Activated CD8-positive, alpha-beta memory T cell treated with anti-CD3 and anti-CD28 coated beads, Interleukin-2, amount 50 U/mL, for 24 hours (primary cell): ENCODE measurements around the gene NECTIN1.
"Not testable (repeated sequence)": the region's sequence is repeated elsewhere in the genome, so short reads cannot be mapped to it uniquely, and the experiment has no call there.

Source experiments
- DNase-seq: peaks from one replicate; pipeline ENCODE4 v3.0.0-alpha.2; 2020; ENCODE audit errors: extremely low read depth

NECTIN1 gene

DNA sequence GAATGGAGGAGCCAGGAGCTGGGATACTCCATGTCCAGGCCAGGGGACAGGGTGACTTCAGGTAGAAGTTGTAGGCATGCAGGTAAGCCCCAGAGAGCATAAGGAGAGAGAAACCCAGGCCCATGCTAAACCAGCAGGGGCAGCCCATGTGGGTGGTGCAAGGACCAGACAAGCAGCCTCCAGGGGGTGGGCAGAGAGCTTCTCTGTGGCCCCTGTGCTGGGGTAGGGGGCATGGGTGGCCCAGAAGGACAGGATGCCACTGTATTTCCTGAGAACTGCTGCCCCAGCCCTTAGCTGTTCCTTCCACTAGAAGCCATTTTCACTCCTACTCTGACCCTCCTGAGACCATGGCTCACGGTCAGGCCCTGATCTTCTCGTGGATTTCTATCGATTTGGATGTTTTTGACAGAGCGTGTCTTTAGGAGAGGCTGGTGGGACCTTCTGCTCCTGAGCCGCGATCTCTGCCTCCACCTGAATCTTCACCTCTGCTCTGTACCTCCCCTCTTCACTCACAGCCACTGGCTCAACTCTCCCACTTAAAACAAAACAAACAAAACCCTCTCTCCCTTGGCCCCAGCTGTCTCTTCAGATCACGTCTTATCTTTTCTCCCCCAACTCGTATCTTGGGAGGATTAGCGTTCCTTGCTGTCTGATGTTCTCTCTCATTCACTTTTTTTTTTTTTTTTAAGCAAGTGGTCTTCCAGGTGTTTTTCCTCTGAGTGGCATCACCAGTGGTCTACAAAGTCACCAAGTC, 112.2 kb downstream of the NECTIN1 start:
- no peak for DNase-seq

DNA sequence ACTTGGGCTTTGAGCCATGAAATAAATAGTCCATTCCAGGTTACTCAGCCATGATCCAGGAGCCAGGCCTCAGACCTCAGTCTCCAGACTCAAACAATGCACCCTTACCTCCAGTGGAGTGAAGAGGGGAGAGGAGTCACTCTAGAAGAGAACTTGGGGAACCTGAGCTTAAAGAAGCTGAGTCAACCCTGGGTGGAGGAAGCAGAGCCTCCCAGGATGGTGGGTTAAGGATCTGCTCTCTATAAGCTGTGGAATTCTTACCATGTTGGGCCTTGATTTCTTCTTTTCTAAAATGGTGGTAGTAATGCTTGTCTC, 113.2 kb downstream of the NECTIN1 start:
- no peak for DNase-seq

DNA sequence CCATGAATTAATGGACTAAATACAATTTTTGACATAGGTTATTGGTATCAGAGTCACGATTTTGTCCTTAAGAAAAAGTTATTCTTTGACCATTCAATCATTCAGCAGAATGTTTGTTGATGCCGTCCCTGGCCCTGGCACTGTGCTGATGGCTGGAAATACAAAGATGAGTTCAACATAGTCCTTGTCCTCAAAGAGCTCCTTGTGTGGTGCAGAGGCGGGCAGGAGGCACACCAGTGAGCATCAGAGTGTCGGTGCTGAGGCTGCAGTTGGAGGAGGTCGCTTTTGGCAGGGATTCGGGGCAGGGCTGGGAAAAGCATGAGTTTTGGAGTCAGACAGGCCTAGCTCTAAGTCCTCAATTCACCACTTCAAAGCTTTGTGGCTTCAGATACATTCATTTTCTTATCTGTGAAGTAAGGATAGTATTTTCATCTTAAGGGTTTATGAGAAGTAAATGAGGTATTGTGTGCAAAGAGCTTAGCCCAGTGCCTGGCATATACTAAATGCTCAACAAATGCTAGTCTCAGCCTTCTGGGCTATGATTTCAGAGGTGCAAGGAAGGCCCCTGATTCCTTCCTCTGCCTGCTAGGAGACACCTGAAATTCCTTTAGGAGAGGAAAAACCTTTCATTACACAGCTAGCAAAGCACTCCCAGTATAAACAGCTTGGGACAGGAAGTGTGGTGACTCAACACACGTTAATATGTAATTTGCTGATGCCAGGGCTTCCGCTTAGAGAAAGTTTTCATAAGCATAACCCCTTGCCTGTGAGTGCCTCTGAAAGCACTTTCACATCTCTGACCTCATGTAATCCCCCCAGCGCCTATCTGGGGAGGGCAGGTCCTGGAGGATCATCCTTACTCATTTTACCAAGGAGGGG, 113.8 kb downstream of the NECTIN1 start:
- no peak for DNase-seq

DNA sequence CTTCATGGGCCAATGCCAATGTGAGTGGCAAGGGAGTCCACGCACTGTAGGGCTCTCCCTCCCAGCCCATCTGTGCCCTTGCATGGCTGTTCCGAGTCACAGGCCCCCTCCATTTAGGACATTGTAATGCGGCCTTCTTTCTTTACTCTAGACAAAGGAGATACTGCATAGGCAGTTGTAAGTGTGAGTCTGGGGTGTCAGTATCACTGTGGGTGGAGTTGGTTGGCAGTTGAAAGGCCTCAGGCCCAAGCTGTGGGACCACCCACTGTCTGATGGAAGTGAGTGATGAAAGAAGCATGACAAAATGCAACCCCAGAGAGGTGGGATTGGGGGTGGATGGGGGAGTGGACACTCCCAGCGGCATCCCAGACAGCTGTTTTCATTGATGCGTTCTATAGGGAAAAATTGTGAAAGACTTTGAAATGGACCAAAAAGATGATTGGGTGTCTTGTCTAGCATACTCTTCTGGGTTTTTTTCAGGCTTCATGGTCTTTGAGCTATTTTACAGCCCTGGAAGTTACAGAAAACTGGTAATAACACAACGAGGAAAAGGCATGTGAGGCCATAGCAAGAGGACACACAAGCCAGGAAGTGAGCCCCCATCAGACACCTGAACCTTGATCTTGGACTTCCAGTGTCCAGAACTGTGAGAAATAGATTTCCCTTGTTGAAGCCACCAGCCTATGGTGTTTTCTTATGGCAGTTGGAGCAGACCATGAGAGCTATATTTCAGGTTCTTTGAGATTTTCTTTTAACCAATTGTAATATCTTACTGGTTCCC, 114.6 kb downstream of the NECTIN1 start:
- DNase-seq: no peak

DNA sequence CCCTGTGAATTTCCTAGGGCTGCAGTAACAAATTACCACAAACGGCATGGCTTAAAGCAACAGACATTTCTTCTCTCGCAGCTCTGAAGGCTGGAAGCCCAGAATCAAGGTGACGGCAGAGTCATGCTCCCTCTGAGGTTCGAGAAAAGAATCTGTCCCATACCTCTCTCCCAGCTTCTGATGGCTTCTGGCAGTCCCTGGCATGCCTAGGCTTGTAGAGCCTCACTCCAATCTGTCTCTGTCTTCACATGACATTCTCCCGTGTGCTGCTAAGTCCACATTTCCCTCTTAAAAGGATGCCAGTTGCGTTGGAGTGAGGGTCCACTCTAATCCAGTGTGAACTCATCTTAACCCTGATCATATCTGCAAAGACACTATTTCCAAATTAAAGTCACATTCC, 116.2 kb downstream of the NECTIN1 start:
- DNase-seq: no peak

DNA sequence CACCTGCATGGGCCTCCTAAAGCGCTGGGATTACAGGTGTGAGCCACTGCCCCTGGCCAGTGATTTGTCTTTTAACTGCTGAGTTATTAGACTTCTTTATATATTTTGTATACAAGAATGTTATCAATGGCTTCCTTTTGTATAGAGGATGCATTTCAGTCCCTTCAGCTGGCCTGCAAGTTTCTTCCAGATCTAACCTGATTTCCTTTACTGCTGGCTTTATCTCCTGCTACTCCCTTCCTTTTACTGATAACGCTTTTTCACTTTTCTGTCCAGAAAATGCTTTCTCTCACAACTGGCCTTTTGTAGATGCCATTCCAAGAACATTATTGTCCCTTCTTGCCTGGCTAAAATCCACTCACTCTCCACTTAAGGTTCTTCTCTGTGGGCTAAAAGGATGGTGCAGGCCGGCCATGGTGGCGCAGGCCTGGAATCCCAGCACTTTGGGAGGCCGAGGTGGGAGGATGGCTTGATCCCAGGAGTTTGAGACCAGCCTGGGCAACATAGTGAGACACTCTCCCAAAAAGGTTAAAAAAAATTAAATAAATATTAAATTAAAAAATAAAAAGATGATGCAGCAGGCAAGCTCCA, 118.1 kb downstream of the NECTIN1 start:
- no peak for DNase-seq

DNA sequence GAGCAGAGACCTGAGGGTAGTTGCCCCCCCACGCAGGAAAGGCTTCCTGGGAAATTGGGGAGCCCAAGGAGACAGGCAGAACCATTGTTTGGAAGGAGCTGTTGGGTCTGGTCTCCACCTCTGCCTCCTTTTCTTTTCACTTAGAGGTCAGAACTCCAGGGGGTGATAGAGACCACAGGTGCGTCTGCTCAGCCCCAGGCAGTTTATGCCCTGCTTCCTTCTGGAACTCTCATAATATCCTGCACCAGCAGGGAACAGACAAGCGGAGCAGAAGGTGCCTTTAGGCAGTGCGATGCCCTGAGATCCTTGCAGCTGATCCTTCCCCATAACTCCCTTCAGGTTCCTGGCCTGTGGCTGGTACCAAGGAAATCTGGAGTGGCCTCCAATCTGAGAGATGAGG, 120.2 kb downstream of the NECTIN1 start:
- DNase-seq: no peak

DNA sequence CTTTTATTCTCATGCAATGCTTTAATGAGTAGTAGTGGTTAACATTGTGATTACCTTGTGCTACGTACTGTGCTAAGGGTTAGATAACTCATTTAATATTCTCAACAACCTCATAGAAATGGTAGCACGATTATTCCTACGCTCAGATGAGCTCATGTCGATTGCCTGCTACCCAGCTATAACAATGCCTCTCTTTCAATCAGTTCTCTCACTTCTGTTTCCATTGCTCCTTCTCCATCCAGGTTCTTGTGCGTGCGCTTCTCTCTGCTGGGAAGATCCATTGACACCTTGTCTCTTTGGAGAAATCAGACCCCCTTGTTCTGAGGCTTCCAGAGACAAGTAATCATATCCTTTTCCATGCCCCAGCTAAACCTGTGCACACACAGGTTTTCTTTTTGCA, 120.8 kb downstream of the NECTIN1 start:
- no peak for DNase-seq

DNA sequence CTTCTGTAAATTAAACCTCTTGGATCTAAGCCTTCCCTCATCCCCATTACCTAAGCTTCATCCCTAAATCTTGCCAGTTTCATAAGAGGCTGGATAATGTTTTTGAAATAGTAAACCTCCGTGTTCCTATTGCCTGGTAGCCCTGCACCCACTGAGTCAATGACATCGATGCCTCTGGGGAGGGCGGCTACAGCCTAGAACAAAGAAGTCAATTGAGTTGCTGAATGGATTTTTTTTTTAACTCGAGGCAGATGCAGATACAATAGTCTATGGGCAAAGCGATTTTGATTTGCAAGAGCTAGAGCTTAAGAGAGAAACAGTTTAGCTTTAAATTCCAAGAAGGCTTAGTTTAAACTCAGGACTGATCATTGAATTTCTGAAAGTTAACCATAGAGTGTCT, 121.3 kb downstream of the NECTIN1 start:
- no peak for DNase-seq

DNA sequence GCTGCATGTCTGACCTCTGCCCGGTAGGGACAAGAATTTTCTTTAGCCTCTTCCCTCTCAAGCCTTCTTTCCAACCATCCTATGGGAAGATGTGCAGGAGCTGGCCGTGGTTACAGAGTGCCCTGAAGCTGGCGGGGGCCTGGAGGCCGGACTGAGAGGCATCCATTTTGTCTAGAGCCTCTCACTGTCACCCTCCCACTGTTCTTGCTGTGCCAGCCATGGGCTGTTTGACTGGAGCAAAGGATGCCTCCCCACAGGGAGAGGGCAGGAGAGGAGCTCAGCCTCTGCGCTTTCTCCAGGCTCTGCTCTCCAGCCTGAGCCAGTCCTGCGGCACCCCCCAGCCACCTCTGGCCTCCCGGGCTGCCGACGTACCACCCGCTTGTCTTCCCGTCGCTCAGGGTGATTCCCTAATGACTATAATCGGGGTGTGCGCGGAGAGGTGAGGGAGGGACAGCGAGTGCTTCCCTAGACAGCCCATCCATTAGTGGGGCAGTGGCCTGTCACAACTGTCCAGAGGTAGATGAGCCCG, 123.8 kb downstream of the NECTIN1 start:
- no peak for DNase-seq

DNA sequence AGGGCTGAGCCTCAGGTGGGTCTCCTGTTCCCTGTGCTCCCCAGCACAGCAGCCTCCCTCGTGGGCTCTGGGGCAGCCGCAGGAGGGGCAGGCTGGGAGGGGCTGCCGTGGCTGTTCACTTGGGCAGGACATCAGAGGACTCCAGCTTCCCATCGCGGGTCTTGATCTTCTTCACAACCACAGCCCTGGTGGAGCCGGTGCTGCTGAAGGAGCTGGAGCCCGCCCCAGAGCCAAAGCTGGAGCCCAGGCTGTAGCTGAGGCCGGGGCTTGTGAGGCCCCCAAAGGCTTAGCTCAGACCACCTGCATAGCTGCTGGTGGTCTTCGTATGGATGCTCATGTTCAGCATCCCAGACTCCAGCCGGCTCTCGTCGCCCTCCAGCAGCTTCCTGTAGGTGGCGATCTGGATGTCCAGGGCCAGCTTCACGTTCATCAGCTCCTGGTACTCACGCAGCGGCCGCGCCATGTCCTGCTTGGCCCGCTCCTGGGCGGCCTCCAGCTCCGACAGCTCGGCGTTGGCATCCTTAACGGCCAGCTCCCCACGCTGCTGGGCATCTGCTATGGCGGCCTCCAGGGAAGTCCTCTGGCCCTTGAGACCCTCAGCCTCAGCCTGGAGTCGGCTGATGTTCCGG, 126.1 kb downstream of the NECTIN1 start:
- DNase-seq: no peak

DNA sequence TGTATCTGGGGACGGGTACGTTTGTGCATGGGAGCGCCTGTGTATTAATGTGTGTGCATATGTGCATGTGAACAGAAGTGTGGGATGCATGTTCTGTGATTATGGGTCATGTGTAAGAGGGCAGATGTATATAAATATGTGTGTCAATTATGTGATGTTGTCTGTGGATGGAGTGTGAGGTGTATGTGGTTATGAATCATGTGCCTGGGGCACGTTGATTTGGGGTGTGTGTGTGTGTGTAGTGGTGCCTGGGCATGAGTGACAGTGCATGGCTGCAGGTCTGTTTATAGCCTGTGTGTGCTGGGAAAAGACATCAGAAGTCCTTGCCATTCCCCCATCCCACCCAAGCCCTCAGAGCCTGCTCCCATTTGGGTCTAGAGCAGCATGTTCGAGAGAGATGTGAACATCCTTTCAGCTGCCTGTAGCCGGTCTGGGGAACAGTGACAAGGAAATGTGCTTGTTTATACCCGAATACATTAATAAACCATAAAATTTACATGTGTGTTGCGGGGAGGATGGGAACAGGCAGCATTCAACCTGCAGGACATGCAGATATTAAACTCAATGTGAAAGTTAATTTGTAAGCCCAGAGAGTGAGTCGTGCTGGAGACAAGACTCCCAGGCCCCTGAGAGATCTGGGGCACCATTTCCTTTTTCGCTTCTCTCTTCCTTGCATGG, 129.0 kb downstream of the NECTIN1 start:
- no peak for DNase-seq

DNA sequence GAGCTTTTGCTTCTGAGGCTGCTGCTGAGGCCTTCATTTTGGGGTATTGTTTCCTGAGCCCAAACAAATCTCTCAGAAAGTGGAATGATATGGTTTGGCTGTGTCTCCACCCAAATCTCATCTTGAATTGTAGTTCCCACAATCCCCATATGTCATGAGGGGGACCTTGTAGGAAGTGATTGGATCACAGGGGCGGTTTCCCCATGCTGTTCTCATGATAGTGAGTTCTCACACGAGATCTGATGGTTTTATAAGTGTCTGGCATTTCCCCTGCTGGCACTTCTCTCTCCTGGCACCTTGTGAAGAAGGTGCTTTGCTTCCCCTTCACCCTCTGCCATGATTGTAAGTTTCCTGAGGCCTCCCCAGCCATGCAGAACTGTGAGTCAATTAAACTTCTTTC, 133.1 kb downstream of the NECTIN1 start:
- not testable (repeated sequence) for DNase-seq

DNA sequence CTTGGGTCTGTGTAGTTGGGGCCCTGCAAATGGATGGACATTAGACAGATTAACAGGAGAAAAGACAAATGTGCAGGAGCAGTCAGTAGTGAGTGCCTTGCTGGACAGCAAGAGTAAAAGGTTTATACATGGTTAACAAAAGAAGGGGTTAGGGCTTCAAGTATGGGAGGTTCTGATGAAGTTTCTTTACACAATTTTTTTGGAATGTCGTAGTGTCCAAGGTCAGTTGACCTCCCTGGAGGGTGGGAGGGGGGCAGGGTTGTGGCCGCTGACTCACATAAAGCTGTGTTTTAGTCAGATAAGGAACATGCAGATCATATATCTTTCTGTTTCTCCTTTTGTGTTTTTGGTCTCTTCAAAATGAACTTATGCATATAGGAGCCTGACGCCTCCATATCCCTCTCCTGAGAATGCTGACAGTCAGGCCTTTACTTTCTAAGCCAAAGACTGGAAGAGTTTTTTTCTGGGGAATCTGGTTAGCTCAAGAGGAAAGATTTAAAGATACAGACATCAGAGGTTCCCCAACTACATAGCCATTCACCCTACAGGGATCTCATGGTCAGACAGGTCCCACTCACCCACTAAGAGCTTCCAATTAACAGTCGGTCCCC, 134.3 kb downstream of the NECTIN1 start:
- no peak for DNase-seq

DNA sequence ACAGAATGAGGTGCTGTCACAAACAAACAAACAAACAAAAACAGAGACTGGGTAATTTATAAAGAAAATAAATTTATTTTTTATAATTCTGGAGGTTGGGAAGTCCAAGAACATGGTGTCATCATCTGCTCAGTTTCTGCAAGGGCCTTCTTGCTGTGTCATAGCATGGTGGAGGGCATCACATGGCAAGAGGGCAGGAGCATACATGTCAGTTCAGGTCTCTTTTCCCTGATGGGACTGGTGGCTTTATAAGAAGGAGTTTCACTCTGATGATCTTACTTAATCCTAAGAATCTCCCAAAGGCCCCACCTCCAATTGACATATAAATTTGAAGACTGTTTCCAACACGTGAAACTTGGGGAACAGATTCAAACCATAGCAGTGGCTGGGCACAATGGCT, 135.7 kb downstream of the NECTIN1 start:
- DNase-seq: no peak

DNA sequence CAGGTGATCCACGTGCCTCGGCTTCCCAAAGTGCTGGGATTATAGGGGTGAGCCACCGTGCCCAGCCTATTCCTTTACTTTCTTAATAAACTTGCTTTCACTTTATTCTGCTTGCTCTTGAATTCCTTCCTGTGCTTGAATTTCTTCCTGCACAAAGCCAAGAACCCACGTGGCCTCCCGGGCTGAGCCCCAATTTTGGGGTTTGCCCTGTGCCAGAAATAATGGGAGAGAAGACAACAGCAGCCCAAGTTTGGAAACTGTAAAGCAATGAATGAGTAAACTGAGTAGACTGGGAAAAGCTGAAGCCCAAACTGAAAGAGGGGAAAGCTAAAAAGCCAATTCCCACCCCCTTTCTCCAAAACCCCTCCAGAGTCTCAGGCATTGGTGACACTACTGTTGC, 136.4 kb downstream of the NECTIN1 start:
- DNase-seq: no peak

DNA sequence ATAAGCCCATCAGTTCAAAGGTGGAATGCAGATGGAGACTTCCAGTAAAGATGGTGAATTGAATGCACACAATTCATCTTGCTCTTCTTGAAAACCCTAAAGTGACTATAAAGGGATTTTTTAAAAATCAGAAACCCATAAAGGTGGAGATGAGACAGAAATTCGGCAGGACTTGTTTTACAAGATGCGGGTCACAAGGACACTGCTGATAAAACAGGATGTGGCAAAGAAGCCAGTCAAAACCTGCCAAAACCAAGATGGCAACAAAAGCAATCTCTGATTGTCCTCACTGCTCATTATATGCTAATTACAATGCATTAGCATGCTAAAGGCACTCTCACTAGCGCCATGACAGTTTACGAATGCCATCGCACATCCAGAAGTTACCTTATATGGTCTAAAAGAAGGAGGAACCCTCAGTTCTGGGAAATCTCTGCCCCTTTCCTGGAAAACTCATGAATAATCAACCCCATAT, 137.1 kb downstream of the NECTIN1 start:
- DNase-seq: no peak

DNA sequence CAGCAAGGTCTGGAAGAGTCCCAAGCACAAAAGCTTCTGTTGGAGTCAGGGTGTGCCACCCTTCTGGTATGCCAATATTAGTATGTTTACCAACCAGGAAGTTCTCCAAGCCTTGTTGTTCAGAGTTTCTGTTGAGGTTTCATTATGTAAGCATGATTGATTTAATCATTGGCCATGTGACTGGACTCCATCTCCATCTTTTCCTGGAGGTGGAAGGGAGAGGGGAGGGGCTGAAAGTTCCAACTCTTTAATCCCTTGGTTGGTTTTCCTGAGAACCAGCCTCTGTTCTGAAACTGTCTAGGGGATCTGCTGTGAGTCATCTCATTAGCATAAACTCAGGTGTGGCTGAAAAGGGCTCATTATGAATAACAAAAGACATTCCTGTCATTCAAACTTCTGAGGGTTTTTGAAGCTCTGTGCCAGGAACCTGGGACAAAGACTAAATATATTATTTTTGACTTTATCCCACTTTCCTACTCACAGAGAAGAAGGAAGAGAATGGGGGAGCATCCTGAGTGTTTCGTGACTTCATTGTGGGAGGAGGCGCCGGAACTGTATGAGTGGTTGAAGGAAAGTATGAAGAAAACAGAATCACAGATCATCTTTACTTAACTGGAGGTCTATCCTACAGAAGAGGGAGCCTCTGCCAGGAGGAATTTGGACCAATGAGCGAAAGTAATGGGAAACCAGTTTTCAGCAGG, 138.2 kb downstream of the NECTIN1 start:
- DNase-seq: no peak

DNA sequence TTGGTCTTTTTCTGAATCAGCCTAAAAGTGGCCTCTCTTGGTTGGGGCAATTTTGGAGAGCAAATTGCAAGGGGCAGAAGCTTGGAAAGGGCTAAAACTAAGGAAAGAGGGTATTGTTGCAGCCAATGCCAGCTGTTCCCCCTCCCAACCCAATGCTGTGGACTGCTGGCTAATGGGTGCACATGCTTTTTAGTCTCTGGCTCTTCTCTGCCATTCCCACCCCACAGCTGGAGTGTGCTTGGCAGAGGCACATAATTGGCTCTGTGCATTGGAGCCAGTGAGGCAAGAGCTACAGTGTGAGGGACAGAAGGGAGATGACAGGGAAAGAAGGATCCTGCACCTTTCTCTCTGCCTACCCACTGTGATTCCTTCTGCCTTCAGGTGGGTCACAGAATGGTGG, 140.0 kb downstream of the NECTIN1 start:
- DNase-seq: no peak
